ENCODE data around the gene FCHSD2.

Gene FCHSD2

DNA sequence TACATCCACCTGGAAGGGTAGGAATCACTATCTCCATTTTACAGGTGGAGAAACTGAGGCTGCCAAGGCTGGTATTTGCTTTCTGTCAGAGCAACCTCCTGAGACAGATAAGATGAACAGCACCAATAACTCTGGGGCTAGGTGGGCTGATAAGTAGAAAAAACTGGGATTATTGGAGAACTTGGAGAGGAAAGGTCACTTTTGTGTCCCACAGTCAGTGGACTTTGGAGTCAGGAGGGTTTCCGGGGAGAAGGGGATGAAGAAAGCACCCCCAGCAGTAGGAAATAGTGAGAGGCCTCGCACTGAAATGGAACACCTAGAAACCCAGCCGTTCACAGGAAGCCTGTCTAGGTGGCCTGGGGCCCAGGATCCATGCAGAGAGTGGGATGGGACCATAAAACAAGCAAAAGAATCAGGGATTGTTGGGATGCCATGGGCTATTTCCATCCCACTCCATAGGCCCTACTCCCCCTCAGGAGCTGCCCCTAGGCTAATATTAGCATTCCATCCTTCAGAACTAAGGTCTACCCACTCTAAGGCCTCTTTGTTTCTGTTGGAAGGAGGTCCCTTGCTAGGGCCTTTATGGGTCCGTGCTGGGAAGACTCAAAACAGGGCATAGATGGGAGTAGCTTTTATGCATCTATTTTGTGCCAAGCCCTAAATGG is 31.0 kb upstream of the FCHSD2 start:
- POLR2A ChIA-PET: no interaction called here
- CTCF ChIA-PET: no interaction called here

DNA sequence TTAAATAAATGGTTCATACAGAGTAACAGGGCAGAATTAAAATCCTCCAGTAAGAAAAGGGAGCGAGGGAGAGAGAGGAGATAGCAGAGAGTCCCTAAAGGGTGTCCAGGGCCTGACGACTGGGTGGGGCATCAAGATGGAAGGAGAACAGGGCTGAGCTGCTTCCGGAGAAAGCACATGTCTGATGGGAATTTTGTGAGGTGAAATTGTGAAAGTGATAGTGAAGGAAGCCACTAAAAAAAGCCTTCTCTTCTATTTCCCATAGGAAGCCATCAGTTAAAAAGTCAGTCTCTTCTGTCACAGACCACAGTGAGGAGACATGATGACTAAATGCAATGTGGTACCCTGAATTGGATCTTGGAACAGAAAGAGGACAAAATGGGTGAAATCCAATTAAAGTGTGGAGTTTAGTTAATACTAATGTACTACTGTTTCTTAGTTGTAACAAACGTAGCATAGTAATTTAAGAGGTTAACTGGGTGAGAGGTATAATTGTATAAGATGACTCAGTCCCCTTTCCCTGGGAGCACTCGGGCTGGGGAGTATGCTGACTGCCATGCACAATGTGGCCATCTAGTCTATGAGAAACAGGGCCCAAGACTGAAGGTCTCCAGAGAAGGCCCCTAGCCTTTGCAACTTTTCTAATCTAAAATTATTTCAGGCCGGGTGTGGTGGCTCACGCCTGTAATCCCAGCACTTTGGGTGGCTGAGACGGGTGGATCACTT is 29.5 kb upstream of the FCHSD2 start:
- DNase-seq (ENCODE audit: extremely low spot score): no peak
- ChIA-PET POLR2A (no interaction called here), CTCF (no interaction called here)
- TF ChIP-seq FOXM1 (IDR thresholded peaks at IDR 0.05; ENCODE audit: borderline replicate concordance): no peak
- no peak for TF ChIP-seq FOXA1 (IDR thresholded peaks at IDR 0.05)
- TF ChIP-seq NFRKB (IDR thresholded peaks at IDR 0.05): no peak
- TF ChIP-seq HDGF (IDR thresholded peaks at IDR 0.05; ENCODE audit: borderline replicate concordance): no peak
- no peak for TF ChIP-seq L3MBTL2 (conservative IDR thresholded peaks at IDR 0.05)
- TF ChIP-seq ARNT (IDR thresholded peaks at IDR 0.05): no peak
- TF ChIP-seq ELF4 (IDR thresholded peaks at IDR 0.05): no peak
- TF ChIP-seq, protein P1, sequence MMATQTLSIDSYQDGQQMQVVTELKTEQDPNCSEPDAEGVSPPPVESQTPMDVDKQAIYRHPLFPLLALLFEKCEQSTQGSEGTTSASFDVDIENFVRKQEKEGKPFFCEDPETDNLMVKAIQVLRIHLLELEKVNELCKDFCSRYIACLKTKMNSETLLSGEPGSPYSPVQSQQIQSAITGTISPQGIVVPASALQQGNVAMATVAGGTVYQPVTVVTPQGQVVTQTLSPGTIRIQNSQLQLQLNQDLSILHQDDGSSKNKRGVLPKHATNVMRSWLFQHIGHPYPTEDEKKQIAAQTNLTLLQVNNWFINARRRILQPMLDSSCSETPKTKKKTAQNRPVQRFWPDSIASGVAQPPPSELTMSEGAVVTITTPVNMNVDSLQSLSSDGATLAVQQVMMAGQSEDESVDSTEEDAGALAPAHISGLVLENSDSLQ (IDR thresholded peaks at IDR 0.05): no peak
- TF ChIP-seq LEF1 (IDR thresholded peaks at IDR 0.05; ENCODE audit: borderline replicate concordance): no peak
- no peak for TF ChIP-seq BHLHE40 (IDR thresholded peaks at IDR 0.05; ENCODE audit: borderline replicate concordance)
- TF ChIP-seq SUZ12 (IDR thresholded peaks at IDR 0.05): no peak
- no peak for TF ChIP-seq TARDBP (IDR thresholded peaks at IDR 0.05)
- no peak for TF ChIP-seq SP1 (IDR thresholded peaks at IDR 0.05)
- TF ChIP-seq ZNF384 (IDR thresholded peaks at IDR 0.05): no peak
- no peak for TF ChIP-seq CTBP1 (IDR thresholded peaks at IDR 0.05; ENCODE audit: borderline replicate concordance)
- no peak for TF ChIP-seq FOXK2 (IDR thresholded peaks at IDR 0.05)

More for the DNA sequence above, 31.0 kb upstream of the FCHSD2 start:
- TF ChIP-seq SUZ12 (IDR thresholded peaks at IDR 0.05): no peak
- no peak for TF ChIP-seq SP1 (IDR thresholded peaks at IDR 0.05)
- no peak for TF ChIP-seq L3MBTL2 (conservative IDR thresholded peaks at IDR 0.05)
- no peak for TF ChIP-seq ZNF384 (IDR thresholded peaks at IDR 0.05)
- no peak for TF ChIP-seq HDGF (IDR thresholded peaks at IDR 0.05; ENCODE audit: borderline replicate concordance)
- TF ChIP-seq ELF4 (IDR thresholded peaks at IDR 0.05): no peak
- TF ChIP-seq NFRKB (IDR thresholded peaks at IDR 0.05): no peak
- no peak for TF ChIP-seq ARNT (IDR thresholded peaks at IDR 0.05)
- no peak for TF ChIP-seq LEF1 (IDR thresholded peaks at IDR 0.05; ENCODE audit: borderline replicate concordance)
- no peak for TF ChIP-seq FOXA1 (IDR thresholded peaks at IDR 0.05)
- no peak for TF ChIP-seq CTBP1 (IDR thresholded peaks at IDR 0.05; ENCODE audit: borderline replicate concordance)
- no peak for TF ChIP-seq TARDBP (IDR thresholded peaks at IDR 0.05)
- no peak for TF ChIP-seq FOXK2 (IDR thresholded peaks at IDR 0.05)
- TF ChIP-seq FOXM1 (IDR thresholded peaks at IDR 0.05; ENCODE audit: borderline replicate concordance): no peak
- TF ChIP-seq, protein P1 (IDR thresholded peaks at IDR 0.05): no peak
- TF ChIP-seq BHLHE40 (IDR thresholded peaks at IDR 0.05; ENCODE audit: borderline replicate concordance): no peak
- DNase-seq (ENCODE audit: extremely low spot score): no peak

DNA sequence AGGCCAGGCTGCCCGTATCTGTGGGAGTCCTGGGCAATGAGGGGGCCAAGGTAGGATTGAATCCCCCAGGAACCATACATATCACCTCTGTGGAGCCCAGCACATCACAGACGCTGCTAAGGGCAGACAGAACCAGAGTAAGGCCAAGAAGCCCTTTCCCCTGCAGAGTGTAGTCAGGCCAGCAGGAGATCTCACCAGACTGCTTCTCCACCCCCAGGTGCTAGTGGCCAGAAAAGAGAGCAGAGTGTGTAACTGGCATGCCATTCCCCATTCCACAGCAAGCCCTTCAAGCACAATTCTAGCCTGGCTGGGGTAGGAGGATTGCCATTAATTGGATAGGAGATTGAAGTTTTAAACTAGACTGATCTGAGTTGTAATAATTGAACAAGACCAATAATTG is 28.0 kb upstream of the FCHSD2 start:
- TF ChIP-seq SP1 (IDR thresholded peaks at IDR 0.05) (no peak), LEF1 (IDR thresholded peaks at IDR 0.05; ENCODE audit: borderline replicate concordance) (no peak), TARDBP (IDR thresholded peaks at IDR 0.05) (no peak), FOXK2 (IDR thresholded peaks at IDR 0.05) (no peak), FOXA1 (IDR thresholded peaks at IDR 0.05) (no peak), ELF4 (IDR thresholded peaks at IDR 0.05) (no peak), NFRKB (IDR thresholded peaks at IDR 0.05) (no peak), L3MBTL2 (conservative IDR thresholded peaks at IDR 0.05) (no peak), ZNF384 (IDR thresholded peaks at IDR 0.05) (no peak), ARNT (IDR thresholded peaks at IDR 0.05) (no peak), BHLHE40 (IDR thresholded peaks at IDR 0.05; ENCODE audit: borderline replicate concordance) (no peak), FOXM1 (IDR thresholded peaks at IDR 0.05; ENCODE audit: borderline replicate concordance) (no peak), HDGF (IDR thresholded peaks at IDR 0.05; ENCODE audit: borderline replicate concordance) (no peak), SUZ12 (IDR thresholded peaks at IDR 0.05) (no peak), CTBP1 (IDR thresholded peaks at IDR 0.05; ENCODE audit: borderline replicate concordance) (no peak)
- TF ChIP-seq, protein P1 (IDR thresholded peaks at IDR 0.05): no peak
- CTCF ChIA-PET: interaction anchor here (0.7 kb wide), 1 partner anchor 28 kb away, joined by 3 read pairs; no protein-coding TSS in a partner anchor
- POLR2A ChIA-PET: no interaction called here
- DNase-seq (ENCODE audit: extremely low spot score): no peak

DNA sequence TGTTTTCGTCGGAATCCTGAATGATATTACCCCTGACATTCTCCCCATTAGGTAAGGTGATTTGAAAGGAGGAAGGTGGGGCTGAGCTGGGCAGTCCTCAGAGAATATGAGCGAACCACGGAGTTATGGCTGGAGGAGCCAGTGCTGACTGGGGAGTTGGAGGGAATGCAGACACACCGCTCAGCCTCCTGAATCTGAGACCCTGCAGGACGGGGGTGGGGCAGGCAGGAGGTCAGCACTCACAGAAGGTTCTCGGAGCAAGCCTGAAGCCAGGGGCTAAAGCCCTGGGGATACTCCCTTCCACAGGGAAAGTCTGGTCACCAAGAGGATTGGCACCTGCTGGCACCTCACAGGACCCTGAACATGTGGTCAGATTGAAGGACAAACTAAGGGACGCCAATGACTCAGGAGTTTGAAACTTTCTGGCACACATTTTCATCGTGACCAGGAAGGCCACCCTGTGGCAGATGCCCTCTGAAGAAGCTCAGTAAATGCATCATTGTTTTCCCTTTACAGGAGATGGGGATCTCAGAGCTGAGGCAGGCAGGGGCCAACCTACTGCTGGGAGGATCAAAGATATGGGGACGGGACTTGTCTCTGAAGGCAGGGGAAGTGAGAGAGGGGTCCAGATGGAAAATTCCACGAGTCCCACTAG is 26.9 kb upstream of the FCHSD2 start:
- POLR2A ChIA-PET: no interaction called here
- TF ChIP-seq LEF1 (IDR thresholded peaks at IDR 0.05; ENCODE audit: borderline replicate concordance): no peak
- TF ChIP-seq L3MBTL2 (conservative IDR thresholded peaks at IDR 0.05): no peak
- TF ChIP-seq FOXK2 (IDR thresholded peaks at IDR 0.05): no peak
- TF ChIP-seq SUZ12 (IDR thresholded peaks at IDR 0.05): no peak
- no peak for TF ChIP-seq HDGF (IDR thresholded peaks at IDR 0.05; ENCODE audit: borderline replicate concordance)
- TF ChIP-seq TARDBP (IDR thresholded peaks at IDR 0.05): no peak
- TF ChIP-seq, protein P1 (IDR thresholded peaks at IDR 0.05): no peak
- TF ChIP-seq CTBP1 (IDR thresholded peaks at IDR 0.05; ENCODE audit: borderline replicate concordance): no peak
- TF ChIP-seq FOXM1 (IDR thresholded peaks at IDR 0.05; ENCODE audit: borderline replicate concordance): no peak
- TF ChIP-seq ELF4 (IDR thresholded peaks at IDR 0.05): no peak
- no peak for TF ChIP-seq ZNF384 (IDR thresholded peaks at IDR 0.05)
- no peak for TF ChIP-seq ARNT (IDR thresholded peaks at IDR 0.05)
- no peak for TF ChIP-seq FOXA1 (IDR thresholded peaks at IDR 0.05)
- TF ChIP-seq NFRKB (IDR thresholded peaks at IDR 0.05): no peak
- TF ChIP-seq BHLHE40 (IDR thresholded peaks at IDR 0.05; ENCODE audit: borderline replicate concordance): no peak
- TF ChIP-seq SP1 (IDR thresholded peaks at IDR 0.05): no peak
- DNase-seq (ENCODE audit: extremely low spot score): no peak
- CTCF ChIA-PET: interaction anchor here (0.7 to 1.2 kb wide), 2 partner anchors 11 to 27 kb away, joined by 3 to 4 read pairs; no protein-coding TSS in a partner anchor
